Caco-2 (cell line): ENCODE results near the gene BDKRB1. TPM values are rescaled to one million over a fixed set of nuclear protein-coding genes. Genes with fewer than 3 reads are reported as not detected.

ENCODE experiments used
- BruUV-seq: library from RNA; stranded (reverse); fragments of 400-500 nt; replicated peaks from 2 replicates; lab custom pipeline; 2021; lab: Mats Ljungman, UMichigan
- CTCF ChIA-PET: fragments of 300-600 bp; sonication (Branson Sonifier 250); formaldehyde crosslinking; loops from one replicate; lab custom pipeline; 2022; ENCODE audit warnings: antibody characterized with exemption; lab: Charles Lee
- POLR2A ChIA-PET: fragments of 300-600 bp; sonication (Branson Sonifier 250); formaldehyde crosslinking; loops from one replicate; lab custom pipeline; 2022; ENCODE audit warnings: antibody characterized with exemption; lab: Charles Lee
- DNase-seq, 2 experiments: peaks; one replicate each; pipeline versions ENCODE4 v3.0.0 to v3.0.0-alpha.2; 2020 to 2022
- H3K27me3 ChIP-seq: replicated peaks from 2 replicates; pipeline ENCODE4 v1.6.0; 2011; ENCODE audit warnings: low read length; ENCODE audit not compliant: control insufficient read depth, insufficient read depth
- H3K36me3 ChIP-seq: 2 replicates; pipeline ENCODE4 v1.5.1; 2011; ENCODE audit warnings: low read length; ENCODE audit not compliant: control insufficient read depth, insufficient read depth
- H3K4me1 ChIP-seq: fragments of 250-450 bp; sonication (Bioruptor Pico); 2 replicates; pipeline ENCODE4 v1.5.1; 2020; ENCODE audit warnings: mild to moderate bottlenecking
- H3K4me3 ChIP-seq: 2 replicates; pipeline ENCODE4 v1.5.1; 2011; ENCODE audit warnings: low read depth, mild to moderate bottlenecking, control low read depth, low read length
- H3K9me3 ChIP-seq: fragments of 250-450 bp; sonication (Bioruptor Pico); 2 replicates; pipeline ENCODE4 v1.5.1; 2020; ENCODE audit warnings: mild to moderate bottlenecking, moderate library complexity
- H3K27ac Mint-ChIP-seq: one replicate; pipeline ENCODE4 v1.8.0; 2022; ENCODE audit warnings: mixed read lengths; ENCODE audit not compliant: unreplicated experiment
- H3K27me3 Mint-ChIP-seq: one replicate; pipeline ENCODE4 v1.8.0; 2022; ENCODE audit warnings: mixed read lengths; ENCODE audit not compliant: insufficient read depth, unreplicated experiment
- H3K36me3 Mint-ChIP-seq: one replicate; pipeline ENCODE4 v1.8.0; 2022; ENCODE audit warnings: mild to moderate bottlenecking, mixed read lengths; ENCODE audit not compliant: insufficient read depth, unreplicated experiment
- H3K4me1 Mint-ChIP-seq: one replicate; pipeline ENCODE4 v1.8.0; 2022; ENCODE audit warnings: low read depth, mixed read lengths; ENCODE audit not compliant: unreplicated experiment
- H3K4me3 Mint-ChIP-seq: one replicate; pipeline ENCODE4 v1.8.0; 2022; ENCODE audit warnings: mild to moderate bottlenecking, moderate library complexity, mixed read lengths; ENCODE audit not compliant: unreplicated experiment
- H3K9me3 Mint-ChIP-seq: one replicate; pipeline ENCODE4 v1.8.0; 2022; ENCODE audit warnings: mixed read lengths; ENCODE audit not compliant: unreplicated experiment
- intact Hi-C: fragments of 100-400 bp; cut with micrococcal nuclease; formaldehyde crosslinking; loops from one replicate; pipeline ENCODE4 v1.10.0; 2022; ENCODE audit not compliant: unreplicated experiment
- total RNA-seq: library from RNA; stranded (reverse); gene quantifications from 2 replicates; pipeline ENCODE4 v1.2.3, GENCODE V29; 2022
- TF ChIP-seq, protein P1 (sequence below), 2 experiments: fragments of 200-600 bp in 1 of 2; IDR thresholded peaks; 1 replicate in 1 of 2; 2 replicates in 1 of 2; pipeline versions ENCODE4 v1.5.1 to v1.8.0; 2011 to 2022; ENCODE audit warnings: antibody characterized with exemption in 1 of 2, control low read depth in 1 of 2, inconsistent platforms in 1 of 2, low read depth in 1 of 2, low read length in 1 of 2, mild to moderate bottlenecking in 1 of 2, moderate library complexity in 1 of 2; ENCODE audit not compliant: insufficient read depth in 1 of 2, severe bottlenecking in 1 of 2, unreplicated experiment in 1 of 2

The BDKRB1 gene
- total RNA-seq, 1 experiment from 2014 or later: 0.18 TPM

- BruUV-seq: no TSS peak
- peaks cover 12% of the 10 kb centered on the region for H3K4me1 ChIP-seq
- no peak for DNase-seq
- H3K4me3 ChIP-seq: no peak overlapping the region
- H3K27ac Mint-ChIP-seq: no peak overlapping the region
- H3K27me3 Mint-ChIP-seq: no peaks in the 10 kb centered on the region
- intact Hi-C loops: loop anchor here (5.0 kb wide), 2 partner anchors 81 to 221 kb away; no protein-coding TSS in a partner anchor
- TF ChIP-seq, protein P1, sequence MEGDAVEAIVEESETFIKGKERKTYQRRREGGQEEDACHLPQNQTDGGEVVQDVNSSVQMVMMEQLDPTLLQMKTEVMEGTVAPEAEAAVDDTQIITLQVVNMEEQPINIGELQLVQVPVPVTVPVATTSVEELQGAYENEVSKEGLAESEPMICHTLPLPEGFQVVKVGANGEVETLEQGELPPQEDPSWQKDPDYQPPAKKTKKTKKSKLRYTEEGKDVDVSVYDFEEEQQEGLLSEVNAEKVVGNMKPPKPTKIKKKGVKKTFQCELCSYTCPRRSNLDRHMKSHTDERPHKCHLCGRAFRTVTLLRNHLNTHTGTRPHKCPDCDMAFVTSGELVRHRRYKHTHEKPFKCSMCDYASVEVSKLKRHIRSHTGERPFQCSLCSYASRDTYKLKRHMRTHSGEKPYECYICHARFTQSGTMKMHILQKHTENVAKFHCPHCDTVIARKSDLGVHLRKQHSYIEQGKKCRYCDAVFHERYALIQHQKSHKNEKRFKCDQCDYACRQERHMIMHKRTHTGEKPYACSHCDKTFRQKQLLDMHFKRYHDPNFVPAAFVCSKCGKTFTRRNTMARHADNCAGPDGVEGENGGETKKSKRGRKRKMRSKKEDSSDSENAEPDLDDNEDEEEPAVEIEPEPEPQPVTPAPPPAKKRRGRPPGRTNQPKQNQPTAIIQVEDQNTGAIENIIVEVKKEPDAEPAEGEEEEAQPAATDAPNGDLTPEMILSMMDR (IDR thresholded peaks at IDR 0.05; ENCODE audit: insufficient read depth in 1 of 2, low read depth in 1 of 2, low read length in 1 of 2, severe bottlenecking in 1 of 2, unreplicated experiment in 1 of 2): no peak
- H3K4me1 Mint-ChIP-seq: peaks cover 12% of the 10 kb centered on the region
- no peaks in the 10 kb centered on the region for H3K9me3 Mint-ChIP-seq
- H3K27me3 ChIP-seq: no peaks in the 10 kb centered on the region
- H3K36me3 ChIP-seq: no peaks in the 10 kb centered on the region
- ChIA-PET CTCF (interaction anchor here (1.2 kb wide), 1 partner anchor 177 kb away, joined by 5 read pairs; no protein-coding TSS in a partner anchor), POLR2A (no interaction called here)
- no peak overlapping the region for H3K4me3 Mint-ChIP-seq
- peaks cover 12% of the 10 kb centered on the region for H3K36me3 Mint-ChIP-seq
- 0 out of 2 replicates have a peak, but pooled peaks cover 3% of the 10 kb centered on the region for H3K9me3 ChIP-seq
Measured at GRCh38 chr14:96277890-96278289, 21.9 kb downstream of the BDKRB1 start.

GRCh38 chr14:96279564-96279963, 23.6 kb downstream of the BDKRB1 start:
- intact Hi-C loops: loop anchor here (5.0 kb wide), 2 partner anchors 82 to 222 kb away; no protein-coding TSS in a partner anchor
- no TSS peak for BruUV-seq
- Histone ChIP-seq H3K9me3 (0 out of 2 replicates have a peak, but pooled peaks cover 3% of the 10 kb centered on the region), H3K36me3 (no peaks in the 10 kb centered on the region), H3K27me3 (no peaks in the 10 kb centered on the region), H3K4me3 (no peak overlapping the region), H3K4me1 (peaks cover 12% of the 10 kb centered on the region)
- DNase-seq: peak; percentile 24 to 49
- H3K4me3 Mint-ChIP-seq: no peak overlapping the region
- ChIA-PET CTCF (interaction anchor here (1.8 kb wide), 1 partner anchor 179 kb away, joined by 6 read pairs; no protein-coding TSS in a partner anchor), POLR2A (no interaction called here)
- no peaks in the 10 kb centered on the region for H3K27me3 Mint-ChIP-seq
- peaks cover 12% of the 10 kb centered on the region for H3K4me1 Mint-ChIP-seq
- TF ChIP-seq, protein P1 (IDR thresholded peaks at IDR 0.05; ENCODE audit: insufficient read depth in 1 of 2, low read depth in 1 of 2, low read length in 1 of 2, severe bottlenecking in 1 of 2, unreplicated experiment in 1 of 2): no peak
- peaks cover 12% of the 10 kb centered on the region for H3K36me3 Mint-ChIP-seq
- peak overlapping the region; percentile 22 for H3K27ac Mint-ChIP-seq
- H3K9me3 Mint-ChIP-seq: no peaks in the 10 kb centered on the region

GRCh38 chr14:96280104-96280503, 24.1 kb downstream of the BDKRB1 start:
- POLR2A ChIA-PET: no interaction called here
- H3K9me3 Mint-ChIP-seq: no peaks in the 10 kb centered on the region
- no peak overlapping the region for H3K4me3 ChIP-seq
- H3K36me3 Mint-ChIP-seq: peaks cover 12% of the 10 kb centered on the region
- DNase-seq: no peak
- H3K4me3 Mint-ChIP-seq: no peak overlapping the region
- peak overlapping the region; percentile 22 for H3K27ac Mint-ChIP-seq
- intact Hi-C loops: no loop called here
- no peaks in the 10 kb centered on the region for H3K36me3 ChIP-seq
- 0 out of 2 replicates have a peak, but pooled peaks cover 3% of the 10 kb centered on the region for H3K9me3 ChIP-seq
- peaks cover 12% of the 10 kb centered on the region for H3K4me1 ChIP-seq
- CTCF ChIA-PET: interaction anchor here (1.8 kb wide), 1 partner anchor 179 kb away, joined by 6 read pairs; no protein-coding TSS in a partner anchor
- BruUV-seq: no TSS peak
- H3K27me3 ChIP-seq: no peaks in the 10 kb centered on the region
- no peaks in the 10 kb centered on the region for H3K27me3 Mint-ChIP-seq
- H3K4me1 Mint-ChIP-seq: peaks cover 12% of the 10 kb centered on the region
- TF ChIP-seq, protein P1 (IDR thresholded peaks at IDR 0.05; ENCODE audit: insufficient read depth in 1 of 2, low read depth in 1 of 2, low read length in 1 of 2, severe bottlenecking in 1 of 2, unreplicated experiment in 1 of 2): no peak
